ENCODE measurements around the gene PEBP1.
"Not testable (repeated sequence)": the region's sequence is repeated elsewhere in the genome, so short reads cannot be mapped to it uniquely, and the experiment has no call there.

Gene PEBP1
- total RNA-seq, result 93.9 to 225 (median 161) reads per million in 17 experiments

- DNase-seq, result peak; percentile 93 to 97 (median 96)
These were observed at the start of gene PEBP1 for GRCh38 chr12:118135788-118136558. PEBP1 (plus strand) TSS chr12:118136124; CDS start chr12:118136210, 86 bp downstream.

GRCh38 chr12:118089782-118090181 lies 46.1 kb upstream of the PEBP1 start:
- DNase-seq, result no peak

GRCh38 chr12:118094039-118094438 lies 41.9 kb upstream of the PEBP1 start:
- no peak for DNase-seq

- DNase-seq, result no peak
These were observed 37.5 kb upstream of the PEBP1 start for GRCh38 chr12:118098401-118098800.

- DNase-seq, result no peak
These were observed 36.8 kb upstream of the PEBP1 start for GRCh38 chr12:118098911-118099671.

- DNase-seq, result no peak
These were observed 34.9 kb upstream of the PEBP1 start for GRCh38 chr12:118101051-118101450.

- no peak for DNase-seq
These were observed 33.9 kb upstream of the PEBP1 start for GRCh38 chr12:118102070-118102469.

GRCh38 chr12:118102609-118103008 lies 33.3 kb upstream of the PEBP1 start:
- no peak for DNase-seq

GRCh38 chr12:118103201-118103600 lies 32.7 kb upstream of the PEBP1 start:
- DNase-seq, result peak in 3 of 4 experiments; percentile 5 to 35 (median 10)

- DNase-seq, result peak; percentile 66 to 87 (median 78)
These were observed 32.1 kb upstream of the PEBP1 start, which contains the start of gene VSIG10 for GRCh38 chr12:118103601-118104382. VSIG10 (minus strand) TSS chr12:118104011; CDS start chr12:118103671, 340 bp downstream.

- no peak for DNase-seq
These were observed 28.9 kb upstream of the PEBP1 start for GRCh38 chr12:118107011-118107410.

- DNase-seq, result no peak
These were observed 28.2 kb upstream of the PEBP1 start for GRCh38 chr12:118107694-118108093.

- DNase-seq, result no peak
These were observed 26.8 kb upstream of the PEBP1 start for GRCh38 chr12:118109088-118109487.

GRCh38 chr12:118119449-118119879 lies 16.5 kb upstream of the PEBP1 start:
- DNase-seq, result no peak

- DNase-seq, result peak; percentile 69 to 86 (median 83)
These were observed 15.2 kb upstream of the PEBP1 start for GRCh38 chr12:118120579-118121363.

- no peak for DNase-seq
These were observed 13.7 kb upstream of the PEBP1 start for GRCh38 chr12:118122264-118122663.

- no peak for DNase-seq
These were observed 11.5 kb upstream of the PEBP1 start for GRCh38 chr12:118124333-118124874.

GRCh38 chr12:118125743-118126118 lies 10.2 kb upstream of the PEBP1 start:
- no peak for DNase-seq

- no peak for DNase-seq
These were observed 9.7 kb upstream of the PEBP1 start for GRCh38 chr12:118126119-118126757.

GRCh38 chr12:118127867-118128266 lies 8.1 kb upstream of the PEBP1 start:
- DNase-seq, result no peak

GRCh38 chr12:118129436-118129835 lies 6.5 kb upstream of the PEBP1 start:
- DNase-seq, result not testable (repeated sequence)
